SU-DHL-6 (cell line): ENCODE measurements around the gene ANTXR2.

Experiments
- H2AFZ ChIP-seq: fragments of 200-600 bp; sonication (generic); 2 replicates; pipeline ENCODE4 v1.6.1; 2014; ENCODE audit warnings: low read depth, mild to moderate bottlenecking, moderate library complexity, mixed read lengths, antibody characterized with exemption, low read length; ENCODE audit not compliant: severe bottlenecking
- H3F3A ChIP-seq: fragments of 200-600 bp; shearing (Covaris generic); 2 replicates; pipeline ENCODE4 v1.6.0; 2016; ENCODE audit warnings: antibody characterized with exemption, mild to moderate bottlenecking; ENCODE audit not compliant: insufficient read depth
- H3K27ac ChIP-seq: fragments of 200-600 bp; sonication (generic); 2 replicates; pipeline ENCODE4 v1.5.1; 2016; ENCODE audit warnings: low read depth, mild to moderate bottlenecking, low read length, moderate library complexity, mixed read lengths
- H3K27me3 ChIP-seq: fragments of 200-600 bp; sonication (generic), shearing (Covaris generic); 2 replicates; pipeline ENCODE4 v1.6.0; 2014; ENCODE audit warnings: mild to moderate bottlenecking, low read length
- H3K36me3 ChIP-seq: fragments of 200-600 bp; sonication (generic); 2 replicates; pipeline ENCODE4 v1.6.1; 2014; ENCODE audit warnings: mild to moderate bottlenecking, low read length, mixed read lengths
- H3K4me2 ChIP-seq: fragments of 300-600, 200-600 bp; shearing (Covaris generic), sonication (generic); 2 replicates; pipeline ENCODE4 v1.6.0; 2014; ENCODE audit warnings: low read length, low read depth, mild to moderate bottlenecking; ENCODE audit not compliant: poor library complexity, severe bottlenecking
- H3K4me3 ChIP-seq: fragments of 200-600 bp; sonication (generic); 2 replicates; pipeline ENCODE4 v1.5.1; 2014; ENCODE audit warnings: antibody characterized with exemption, low read length, mild to moderate bottlenecking, mixed read lengths; ENCODE audit not compliant: insufficient read depth, poor library complexity, severe bottlenecking
- H3K79me2 ChIP-seq: fragments of 200-600 bp; sonication (generic); 2 replicates; pipeline ENCODE4 v1.6.1; 2014; ENCODE audit warnings: mild to moderate bottlenecking, low read length, moderate library complexity; ENCODE audit not compliant: insufficient read depth
- H3K9ac ChIP-seq: fragments of 200-600 bp; sonication (generic); 2 replicates; pipeline ENCODE4 v1.7.0; 2014; ENCODE audit warnings: mild to moderate bottlenecking, low read length
- H3K9me2 ChIP-seq: fragments of 200-600 bp; sonication (generic); replicated peaks from 2 replicates; pipeline ENCODE4 v1.6.1; 2014; ENCODE audit warnings: low read length; ENCODE audit not compliant: insufficient read depth
- H3K9me3 ChIP-seq: fragments of 200-600 bp; sonication (generic); 2 replicates; pipeline ENCODE4 v1.6.1; 2014; ENCODE audit warnings: low read length, mixed read lengths; ENCODE audit not compliant: insufficient read depth
- H4K20me1 ChIP-seq: fragments of 200-600 bp; sonication (generic); 2 replicates; pipeline ENCODE4 v1.6.1; 2014; ENCODE audit warnings: low read depth, mild to moderate bottlenecking, antibody characterized with exemption, low read length, moderate library complexity, mixed read lengths
- CTCF ChIP-seq: fragments of 200-600 bp; sonication (generic); IDR thresholded peaks from one replicate; pipeline ENCODE4 v1.5.1; 2017; ENCODE audit warnings: antibody characterized with exemption, mild to moderate bottlenecking, low read length, moderate library complexity; ENCODE audit not compliant: insufficient read depth, poor library complexity, severe bottlenecking
- EZH2phosphoT487 ChIP-seq: fragments of 200-600 bp; sonication (generic), shearing (Covaris generic); conservative IDR thresholded peaks from 2 replicates; pipeline ENCODE4 v1.6.1; 2018; ENCODE audit warnings: mild to moderate bottlenecking, antibody characterized with exemption, low read length, moderate library complexity, mixed read lengths

Gene ANTXR2

GRCh38 chr4:79881407-79881806 lies 191.6 kb downstream of the ANTXR2 start:
- H3K4me2 ChIP-seq, result no peak overlapping the region
- H3K27me3 ChIP-seq, result no peaks in the 10 kb centered on the region
- H3K9me3 ChIP-seq, result no peaks in the 10 kb centered on the region
- no peaks in the 10 kb centered on the region for H3F3A ChIP-seq
- H4K20me1 ChIP-seq, result no peaks in the 10 kb centered on the region
- no peaks in the 10 kb centered on the region for H3K9me2 ChIP-seq
- no peak overlapping the region for H2AFZ ChIP-seq
- H3K36me3 ChIP-seq, result no peaks in the 10 kb centered on the region
- no peaks in the 10 kb centered on the region for H3K79me2 ChIP-seq
- H3K4me3 ChIP-seq, result no peak overlapping the region
- no peak overlapping the region for H3K9ac ChIP-seq
- H3K27ac ChIP-seq, result no peak overlapping the region
- TF ChIP-seq CTCF (no peak), EZH2phosphoT487 (no peak)

GRCh38 chr4:79877511-79877910 lies 195.5 kb downstream of the ANTXR2 start:
- H3K9ac ChIP-seq, result no peak overlapping the region
- no peaks in the 10 kb centered on the region for H3K36me3 ChIP-seq
- no peaks in the 10 kb centered on the region for H3K79me2 ChIP-seq
- H3F3A ChIP-seq, result no peaks in the 10 kb centered on the region
- H3K27me3 ChIP-seq, result no peaks in the 10 kb centered on the region
- H3K4me3 ChIP-seq, result no peak overlapping the region
- no peak overlapping the region for H3K27ac ChIP-seq
- TF ChIP-seq EZH2phosphoT487 (no peak), CTCF (no peak)
- no peak overlapping the region for H3K4me2 ChIP-seq
- no peak overlapping the region for H2AFZ ChIP-seq
- H3K9me2 ChIP-seq, result no peaks in the 10 kb centered on the region
- no peaks in the 10 kb centered on the region for H3K9me3 ChIP-seq
- no peaks in the 10 kb centered on the region for H4K20me1 ChIP-seq

- H4K20me1 ChIP-seq, result no peaks in the 10 kb centered on the region
- H3K79me2 ChIP-seq, result no peaks in the 10 kb centered on the region
- H2AFZ ChIP-seq, result no peak overlapping the region
- no peaks in the 10 kb centered on the region for H3K9me3 ChIP-seq
- no peaks in the 10 kb centered on the region for H3K27me3 ChIP-seq
- no peak for TF ChIP-seq CTCF
- TF ChIP-seq EZH2phosphoT487, result no peak
- H3K9me2 ChIP-seq, result no peaks in the 10 kb centered on the region
- no peak overlapping the region for H3K4me2 ChIP-seq
- H3K36me3 ChIP-seq, result no peaks in the 10 kb centered on the region
- no peak overlapping the region for H3K27ac ChIP-seq
- no peak overlapping the region for H3K9ac ChIP-seq
- H3F3A ChIP-seq, result no peaks in the 10 kb centered on the region
- H3K4me3 ChIP-seq, result no peak overlapping the region
Measured at GRCh38 chr4:79875344-79875899, 197.6 kb downstream of the ANTXR2 start.
